ENCODE data around the gene ELK3.
A peak's percentile ranks its signal among the peaks of the same experiment; 100 is the strongest.
"Not testable (repeated sequence)": the region's sequence is repeated elsewhere in the genome, so short reads cannot be mapped to it uniquely, and the experiment has no call there.

The ELK3 gene

DNA sequence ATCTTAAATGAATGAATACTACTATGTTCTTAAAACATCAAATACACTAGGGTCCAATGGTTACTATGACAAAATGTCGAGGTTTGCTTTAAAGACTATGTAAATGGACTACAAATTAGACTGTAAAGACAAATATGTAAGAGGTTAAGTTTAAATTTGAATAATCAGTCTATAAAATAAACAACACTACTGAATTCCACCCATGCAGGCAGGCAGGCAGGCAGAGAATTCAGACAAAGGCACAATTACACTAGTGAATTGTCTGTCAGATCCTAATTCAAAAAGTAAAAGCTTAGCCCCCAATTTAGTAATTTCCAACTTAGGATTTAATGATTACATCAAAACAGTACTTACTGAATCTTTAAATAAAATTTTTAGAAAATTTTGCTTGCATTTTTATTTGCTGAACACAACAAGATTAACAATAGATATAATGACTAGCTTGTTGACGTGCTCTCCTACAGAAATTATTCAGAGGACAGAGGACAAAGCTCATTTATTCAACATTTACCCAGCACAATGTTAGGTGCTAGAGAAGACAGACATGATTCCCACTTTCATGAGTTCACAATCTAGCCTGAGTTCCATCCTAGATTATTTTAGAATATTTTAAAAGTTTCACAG lies 108.6 kb downstream of the ELK3 start:
- H3K27me3 ChIP-seq (ENCODE audit: control insufficient read depth, insufficient read depth, low read length), result no peaks in the 10 kb centered on the region
- H3K9ac ChIP-seq (ENCODE audit: low read length), result no peak overlapping the region

DNA sequence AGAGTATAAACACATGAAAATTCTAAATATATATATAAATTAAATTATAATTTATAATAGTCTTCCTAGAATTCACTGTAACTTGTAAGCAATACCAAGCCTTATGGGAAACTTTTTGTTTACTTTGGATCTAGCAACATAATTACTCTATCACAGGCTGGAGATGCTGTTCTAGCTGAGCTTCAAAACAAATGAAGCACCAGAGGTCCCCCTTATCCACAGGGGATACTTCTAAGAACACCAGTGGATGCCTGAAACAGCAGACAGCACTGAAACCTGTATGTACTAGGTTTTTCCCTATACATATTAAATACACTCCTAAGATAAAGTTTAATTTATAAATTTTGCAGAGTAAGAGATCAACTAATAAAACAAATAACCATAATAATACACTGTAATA lies 109.5 kb downstream of the ELK3 start:
- peaks cover 24% of the 10 kb centered on the region for H3K4me1 ChIP-seq (ENCODE audit: control insufficient read depth, low read depth, low read length)
- no peak overlapping the region for H3K9ac ChIP-seq (ENCODE audit: low read length)
- no peaks in the 10 kb centered on the region for H3K9me3 ChIP-seq (ENCODE audit: control insufficient read depth, low read depth, low read length)
- H3K27me3 ChIP-seq (ENCODE audit: control insufficient read depth, insufficient read depth, low read length), result no peaks in the 10 kb centered on the region
- H3K4me3 ChIP-seq (ENCODE audit: low read length), result no peak overlapping the region
- no peaks in the 10 kb centered on the region for H3K36me3 ChIP-seq (ENCODE audit: control insufficient read depth, low read depth, low read length)
- H3K27ac ChIP-seq (ENCODE audit: low read length), result no peak overlapping the region

More for the DNA sequence above, 108.6 kb downstream of the ELK3 start:
- Histone ChIP-seq H3K4me1 (ENCODE audit: control insufficient read depth, low read depth, low read length) (peaks cover 24% of the 10 kb centered on the region), H3K36me3 (ENCODE audit: control insufficient read depth, low read depth, low read length) (no peaks in the 10 kb centered on the region), H3K9me3 (ENCODE audit: control insufficient read depth, low read depth, low read length) (no peaks in the 10 kb centered on the region), H3K4me3 (ENCODE audit: low read length) (no peak overlapping the region), H3K27ac (ENCODE audit: low read length) (no peak overlapping the region)

DNA sequence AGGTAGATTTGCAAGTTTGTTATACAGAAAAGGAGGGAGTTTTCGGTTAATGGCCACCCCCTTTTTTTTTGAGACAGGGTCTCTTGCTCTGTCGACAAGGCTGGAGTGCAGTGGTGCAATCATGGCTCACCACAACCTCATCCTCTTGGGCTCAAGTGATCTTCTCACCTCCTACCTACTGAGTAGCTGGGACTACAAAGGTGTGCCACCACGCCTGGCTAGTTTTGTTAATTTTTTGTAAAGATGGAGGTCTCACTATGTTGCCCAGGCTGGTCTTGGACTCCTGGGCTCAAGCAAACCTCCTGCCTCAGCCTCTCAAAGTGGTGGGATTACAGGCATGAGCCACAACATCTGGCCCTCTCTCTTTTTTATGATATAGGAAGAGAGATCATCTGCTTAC lies 111.5 kb downstream of the ELK3 start:
- no peak overlapping the region for H3K9ac ChIP-seq (ENCODE audit: low read length)
- H3K4me3 ChIP-seq (ENCODE audit: low read length), result no peak overlapping the region
- H3K27me3 ChIP-seq (ENCODE audit: control insufficient read depth, insufficient read depth, low read length), result no peaks in the 10 kb centered on the region
- H3K36me3 ChIP-seq (ENCODE audit: control insufficient read depth, low read depth, low read length), result no peaks in the 10 kb centered on the region
- no peaks in the 10 kb centered on the region for H3K9me3 ChIP-seq (ENCODE audit: control insufficient read depth, low read depth, low read length)
- H3K4me1 ChIP-seq (ENCODE audit: control insufficient read depth, low read depth, low read length), result peaks cover 24% of the 10 kb centered on the region
- no peak overlapping the region for H3K27ac ChIP-seq (ENCODE audit: low read length)

DNA sequence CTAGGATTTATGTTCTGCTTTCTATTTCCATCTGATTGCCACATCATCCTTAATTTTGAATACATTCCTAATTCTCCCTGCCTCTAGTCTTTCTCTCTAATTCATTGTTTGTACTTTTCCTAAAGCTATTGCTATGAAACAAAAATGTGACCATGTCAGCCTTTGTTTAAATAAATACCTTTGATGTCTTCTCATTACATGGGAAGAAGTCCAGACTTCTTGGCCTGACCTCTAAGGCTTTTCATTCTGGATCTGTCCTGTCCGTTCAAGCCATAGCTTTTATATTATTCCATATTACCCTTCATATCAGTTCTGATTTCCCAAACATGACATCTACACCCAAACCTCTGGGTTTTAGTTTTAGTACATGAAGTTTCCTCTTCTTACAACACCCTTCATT lies 114.7 kb downstream of the ELK3 start:
- Histone ChIP-seq H3K4me3 (ENCODE audit: low read length) (no peak overlapping the region), H3K27ac (ENCODE audit: low read length) (no peak overlapping the region), H3K4me1 (ENCODE audit: control insufficient read depth, low read depth, low read length) (peaks cover 10% of the 10 kb centered on the region), H3K9me3 (ENCODE audit: control insufficient read depth, low read depth, low read length) (no peaks in the 10 kb centered on the region), H3K36me3 (ENCODE audit: control insufficient read depth, low read depth, low read length) (no peaks in the 10 kb centered on the region), H3K27me3 (ENCODE audit: control insufficient read depth, insufficient read depth, low read length) (no peaks in the 10 kb centered on the region), H3K9ac (ENCODE audit: low read length) (no peak overlapping the region)

DNA sequence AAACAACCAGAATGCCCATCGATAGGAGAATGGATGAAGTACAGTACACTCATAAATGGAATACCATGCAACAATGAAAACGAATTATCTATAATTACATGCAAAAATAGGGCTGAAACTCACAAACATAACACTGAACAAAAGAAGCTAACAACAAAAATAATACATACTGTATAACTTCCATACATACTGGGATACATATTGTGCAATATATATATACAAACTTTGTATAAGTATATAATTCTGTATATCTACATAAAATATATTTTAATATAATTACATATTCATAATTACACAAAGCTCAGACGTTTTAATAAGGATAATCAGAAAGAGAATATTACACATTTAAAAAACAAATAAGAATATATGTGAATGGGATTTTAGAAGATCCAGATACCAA lies 115.9 kb downstream of the ELK3 start:
- Histone ChIP-seq H3K36me3 (ENCODE audit: control insufficient read depth, low read depth, low read length) (no peaks in the 10 kb centered on the region), H3K27ac (ENCODE audit: low read length) (no peak overlapping the region)

DNA sequence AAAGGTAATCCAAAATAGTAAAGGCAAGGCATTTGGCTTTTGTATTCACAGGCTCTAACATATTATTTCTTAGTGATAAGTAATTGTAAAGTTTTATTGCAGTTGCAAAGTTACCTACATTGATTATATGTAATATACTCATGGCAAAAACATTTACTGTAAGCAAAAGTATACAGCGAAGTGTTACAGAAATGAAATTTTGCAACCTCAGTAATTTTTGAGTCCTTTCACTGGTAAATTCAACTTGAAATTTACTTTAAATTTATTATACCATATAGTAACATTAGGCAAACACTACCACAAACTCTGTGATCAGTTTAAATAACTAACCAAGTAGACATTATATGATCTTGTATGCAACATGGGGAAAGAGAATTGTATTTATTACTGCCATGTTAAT lies 117.0 kb downstream of the ELK3 start:
- no peaks in the 10 kb centered on the region for H3K27me3 ChIP-seq (ENCODE audit: control insufficient read depth, insufficient read depth, low read length)
- H3K4me1 ChIP-seq (ENCODE audit: control insufficient read depth, low read depth, low read length), result no peaks in the 10 kb centered on the region
- no peak overlapping the region for H3K27ac ChIP-seq (ENCODE audit: low read length)
- no peak overlapping the region for H3K4me3 ChIP-seq (ENCODE audit: low read length)
- no peak overlapping the region for H3K9ac ChIP-seq (ENCODE audit: low read length)
- no peaks in the 10 kb centered on the region for H3K36me3 ChIP-seq (ENCODE audit: control insufficient read depth, low read depth, low read length)
- no peaks in the 10 kb centered on the region for H3K9me3 ChIP-seq (ENCODE audit: control insufficient read depth, low read depth, low read length)

More for the DNA sequence above, 115.9 kb downstream of the ELK3 start:
- H3K27me3 ChIP-seq (ENCODE audit: control insufficient read depth, insufficient read depth, low read length), result no peaks in the 10 kb centered on the region
- H3K4me3 ChIP-seq (ENCODE audit: low read length), result no peak overlapping the region
- no peak overlapping the region for H3K9ac ChIP-seq (ENCODE audit: low read length)
- H3K4me1 ChIP-seq (ENCODE audit: control insufficient read depth, low read depth, low read length), result peaks cover under 1% of the 10 kb centered on the region
- H3K9me3 ChIP-seq (ENCODE audit: control insufficient read depth, low read depth, low read length), result no peaks in the 10 kb centered on the region

DNA sequence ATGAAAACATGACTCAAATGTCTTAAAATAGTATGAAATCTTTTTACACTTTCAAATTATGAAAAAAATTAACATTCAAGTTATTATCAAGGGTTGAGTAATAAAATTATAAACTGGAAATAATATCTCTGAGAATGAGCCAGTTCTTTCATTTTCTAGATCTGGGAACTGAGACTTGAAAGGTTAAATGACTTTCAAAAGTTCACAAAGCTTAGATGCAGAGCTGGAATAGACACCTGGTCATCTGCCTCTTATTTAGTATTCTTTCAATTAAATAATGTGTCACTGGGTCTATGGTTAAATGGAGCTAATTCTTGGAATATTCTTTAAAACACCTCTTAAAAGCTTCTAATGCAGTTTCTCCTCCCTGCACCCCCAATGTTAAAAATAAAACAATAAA lies 119.4 kb downstream of the ELK3 start:
- H3K4me1 ChIP-seq (ENCODE audit: control insufficient read depth, low read depth, low read length), result no peaks in the 10 kb centered on the region
- H3K27me3 ChIP-seq (ENCODE audit: control insufficient read depth, insufficient read depth, low read length), result no peaks in the 10 kb centered on the region
- no peak overlapping the region for H3K27ac ChIP-seq (ENCODE audit: low read length)
- no peaks in the 10 kb centered on the region for H3K36me3 ChIP-seq (ENCODE audit: control insufficient read depth, low read depth, low read length)
- H3K9me3 ChIP-seq (ENCODE audit: control insufficient read depth, low read depth, low read length), result no peaks in the 10 kb centered on the region
- no peak overlapping the region for H3K4me3 ChIP-seq (ENCODE audit: low read length)
- H3K9ac ChIP-seq (ENCODE audit: low read length), result no peak overlapping the region

DNA sequence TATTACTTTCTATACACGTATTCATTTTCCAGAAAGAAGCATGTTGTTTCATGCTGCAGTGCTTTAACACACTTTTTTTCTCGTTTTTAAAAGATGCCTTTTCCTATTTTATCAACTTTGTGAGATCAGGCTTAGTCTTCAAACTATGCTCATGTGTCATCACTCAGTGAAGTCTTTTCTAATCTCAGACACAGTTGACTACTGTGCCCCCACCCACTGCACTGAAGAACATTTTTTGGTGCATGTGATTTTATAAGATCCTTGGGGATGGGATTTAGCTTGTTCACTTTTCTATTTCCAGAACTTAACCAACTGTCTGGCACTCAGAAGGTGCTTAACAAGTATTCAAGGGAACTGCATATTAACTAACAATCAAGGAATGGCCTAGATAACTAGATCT lies 120.5 kb downstream of the ELK3 start:
- Histone ChIP-seq H3K4me1 (ENCODE audit: control insufficient read depth, low read depth, low read length) (no peaks in the 10 kb centered on the region), H3K9me3 (ENCODE audit: control insufficient read depth, low read depth, low read length) (no peaks in the 10 kb centered on the region), H3K4me3 (ENCODE audit: low read length) (no peak overlapping the region), H3K27me3 (ENCODE audit: control insufficient read depth, insufficient read depth, low read length) (no peaks in the 10 kb centered on the region), H3K36me3 (ENCODE audit: control insufficient read depth, low read depth, low read length) (no peaks in the 10 kb centered on the region), H3K27ac (ENCODE audit: low read length) (no peak overlapping the region), H3K9ac (ENCODE audit: low read length) (no peak overlapping the region)

DNA sequence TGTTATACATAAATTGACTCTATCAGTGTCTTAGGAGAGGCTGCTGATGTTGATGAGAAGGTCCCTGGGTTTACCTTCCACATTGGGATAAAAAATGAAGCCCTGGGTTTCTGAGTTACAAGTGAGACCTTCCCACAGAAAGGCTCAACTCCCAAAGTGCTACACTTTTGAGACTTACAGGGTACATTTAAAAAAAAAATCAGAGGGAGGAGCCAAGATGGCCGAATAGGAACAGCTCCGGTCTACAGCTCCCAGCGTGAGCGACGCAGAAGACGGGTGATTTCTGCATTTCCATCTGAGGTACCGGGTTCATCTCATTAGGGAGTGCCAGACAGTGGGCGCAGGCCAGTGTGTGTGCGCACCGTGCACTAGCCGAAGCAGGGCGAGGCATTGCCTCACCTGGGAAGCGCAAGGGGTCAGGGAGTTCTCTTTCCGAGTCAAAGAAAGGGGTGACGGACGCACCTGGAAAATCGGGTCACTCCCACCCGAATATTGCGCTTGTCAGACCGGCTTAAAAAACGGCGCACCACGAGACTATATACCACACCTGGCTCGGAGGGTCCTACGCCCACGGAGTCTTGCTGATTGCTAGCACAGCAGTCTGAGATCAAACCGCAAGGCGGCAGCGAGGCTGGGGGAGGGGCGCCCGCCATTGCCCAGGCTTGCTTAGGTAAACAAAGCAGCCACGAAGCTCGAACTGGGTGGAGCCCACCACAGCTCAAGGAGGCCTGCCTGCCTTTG lies 121.7 kb downstream of the ELK3 start:
- not testable (repeated sequence) for H3K27me3 ChIP-seq (ENCODE audit: control insufficient read depth, insufficient read depth, low read length); H3K27ac ChIP-seq (ENCODE audit: low read length); H3K9me3 ChIP-seq (ENCODE audit: control insufficient read depth, low read depth, low read length); H3K36me3 ChIP-seq (ENCODE audit: control insufficient read depth, low read depth, low read length); H3K4me1 ChIP-seq (ENCODE audit: control insufficient read depth, low read depth, low read length)
- peak overlapping the region; percentile 36 for H3K4me3 ChIP-seq (ENCODE audit: low read length)
- H3K9ac ChIP-seq (ENCODE audit: low read length), result peak overlapping the region; percentile 36

DNA sequence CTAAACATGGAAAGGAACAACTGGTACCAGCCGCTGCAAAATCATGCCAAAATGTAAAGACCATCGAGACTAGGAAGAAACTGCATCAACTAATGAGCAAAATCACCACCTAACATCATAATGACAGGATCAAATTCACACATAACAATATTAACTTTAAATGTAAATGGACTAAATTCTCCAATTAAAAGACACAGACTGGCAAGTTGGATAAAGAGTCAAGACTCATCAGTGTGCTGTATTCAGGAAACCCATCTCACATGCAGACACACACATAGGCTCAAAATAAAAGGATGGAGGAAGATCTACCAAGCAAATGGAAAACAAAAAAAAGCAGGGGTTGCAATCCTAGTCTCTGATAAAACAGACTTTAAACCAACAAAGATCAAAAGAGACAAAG lies 123.6 kb downstream of the ELK3 start:
- H3K4me3 ChIP-seq (ENCODE audit: low read length); H3K27me3 ChIP-seq (ENCODE audit: control insufficient read depth, insufficient read depth, low read length); H3K4me1 ChIP-seq (ENCODE audit: control insufficient read depth, low read depth, low read length); H3K9me3 ChIP-seq (ENCODE audit: control insufficient read depth, low read depth, low read length); H3K9ac ChIP-seq (ENCODE audit: low read length); H3K27ac ChIP-seq (ENCODE audit: low read length); H3K36me3 ChIP-seq (ENCODE audit: control insufficient read depth, low read depth, low read length): not testable (repeated sequence)
